Lower leg skin (tissue), 3 donors: ENCODE measurements around the gene SLC25A12.

Experiments used
- CTCF ChIP-seq, 3 donors: fragments of 450-650 bp; IDR thresholded peaks; one replicate each; pipeline ENCODE4 v1.5.1; 2016; ENCODE audit warnings: antibody characterized with exemption in 3 of 3, mild to moderate bottlenecking in 3 of 3, moderate library complexity in 2 of 3
- POLR2A ChIP-seq, 2 donors: fragments of 450-650 bp; IDR thresholded peaks; one replicate each; pipeline ENCODE4 v1.6.1; 2016 to 2017; ENCODE audit warnings: antibody characterized with exemption in 2 of 2, mild to moderate bottlenecking in 1 of 2, moderate library complexity in 1 of 2

GRCh38 chr2:171939058-171939742 lies 45.2 kb upstream of the SLC25A12 start:
- TF ChIP-seq CTCF (IDR thresholded peaks at IDR 0.05) = no peak
- no peak for TF ChIP-seq POLR2A (IDR thresholded peaks at IDR 0.05)
